Lower leg skin (tissue), 4 donors: ENCODE data around the gene AFAP1L1. TPM values are rescaled to one million over a fixed set of nuclear protein-coding genes. Genes with fewer than 3 reads are reported as not detected.

Experiments
- DNase-seq, 2 donors: peaks; one replicate each; pipeline ENCODE4 v3.0.0-alpha.2; 2019; ENCODE audit warnings: low spot score in 2 of 2
- H3K4me3 ChIP-seq: fragments of 200-600 bp; sonication (generic); 2 replicates; pipeline ENCODE4 v1.5.1; 2017; ENCODE audit warnings: mild to moderate bottlenecking, low read depth; ENCODE audit not compliant: poor library complexity, severe bottlenecking
- CTCF ChIP-seq, 3 donors: fragments of 450-650 bp; IDR thresholded peaks; one replicate each; pipeline ENCODE4 v1.5.1; 2016; ENCODE audit warnings: antibody characterized with exemption in 3 of 3, mild to moderate bottlenecking in 3 of 3, moderate library complexity in 2 of 3
- POLR2A ChIP-seq, 2 donors: fragments of 450-650 bp; IDR thresholded peaks; one replicate each; pipeline ENCODE4 v1.6.1; 2016 to 2017; ENCODE audit warnings: antibody characterized with exemption in 2 of 2, mild to moderate bottlenecking in 1 of 2, moderate library complexity in 1 of 2
- WGBS, 2 donors: methylation state at CpG; one replicate each; pipeline ENCODE4 v1.1.5; 2018; 5-methylcytosine and 5-hydroxymethylcytosine counted together
- intact Hi-C: fragments of 100-400 bp; cut with DNase I; formaldehyde crosslinking; loops from one replicate; pipeline ENCODE4 v1.15.0; 2023; ENCODE audit warnings: low total_unique reads
- total RNA-seq, 4 donors: library from RNA; depleted of rRNA; stranded (reverse); fragments of >200 nt; gene quantifications; one replicate each; pipeline ENCODE4 v1.1.0, GENCODE V29; 2016

Gene AFAP1L1
- total RNA-seq, 4 donors from 2014 or later, result 6.3 to 10.8 (median 8.0) TPM

GRCh38 chr5:149320791-149321330 lies 49.2 kb downstream of the AFAP1L1 start:
- TF ChIP-seq POLR2A (IDR thresholded peaks at IDR 0.05), result no peak
- TF ChIP-seq CTCF (IDR thresholded peaks at IDR 0.05), result no peak
- intact Hi-C loops, result no loop called here
- H3K4me3 ChIP-seq, result no peak overlapping the region
- peak; percentile 77 to 95 for DNase-seq
- 26 to 31% methylated on average over 4 of the region's 4 CpGs for WGBS, 2 donors

GRCh38 chr5:149322518-149322917 lies 50.9 kb downstream of the AFAP1L1 start:
- intact Hi-C loops, result no loop called here
- WGBS, 2 donors, result 84 to 85% methylated on average over 12 of the region's 12 CpGs
- no peak for DNase-seq
- TF ChIP-seq POLR2A (IDR thresholded peaks at IDR 0.05), result no peak
- TF ChIP-seq CTCF (IDR thresholded peaks at IDR 0.05), result no peak
- no peak overlapping the region for H3K4me3 ChIP-seq

- H3K4me3 ChIP-seq, result no peak overlapping the region
- DNase-seq, result no peak
- TF ChIP-seq CTCF (IDR thresholded peaks at IDR 0.05), result no peak
- TF ChIP-seq POLR2A (IDR thresholded peaks at IDR 0.05), result no peak
- intact Hi-C loops, result no loop called here
Measured at GRCh38 chr5:149323210-149323609, 51.6 kb downstream of the AFAP1L1 start.

GRCh38 chr5:149323621-149324205 lies 52.1 kb downstream of the AFAP1L1 start:
- H3K4me3 ChIP-seq, result no peak overlapping the region
- WGBS, 2 donors, result 82 to 88% methylated on average over 2 of the region's 2 CpGs
- intact Hi-C loops, result no loop called here
- no peak for TF ChIP-seq CTCF (IDR thresholded peaks at IDR 0.05)
- no peak for TF ChIP-seq POLR2A (IDR thresholded peaks at IDR 0.05)
- no peak for DNase-seq

GRCh38 chr5:149324641-149325040 lies 53.0 kb downstream of the AFAP1L1 start:
- WGBS, 2 donors, result 54 to 86% methylated on average over 1 to 2 of the region's 2 CpGs
- no peak overlapping the region for H3K4me3 ChIP-seq
- TF ChIP-seq CTCF (IDR thresholded peaks at IDR 0.05) (no peak), POLR2A (IDR thresholded peaks at IDR 0.05) (no peak)
- intact Hi-C loops, result no loop called here
- peak in 1 of 2 donors; percentile 64 for DNase-seq
